Keratinocyte (primary cell): ENCODE results near the gene ZFPL1. TPM values are rescaled to one million over a fixed set of nuclear protein-coding genes. Genes with fewer than 3 reads are reported as not detected.

Source experiments
- DNase-seq: peaks from one replicate; pipeline ENCODE4 v3.0.0-alpha.2; 2011; ENCODE audit warnings: low read depth, missing footprints, low spot score
- FAIRE-seq: peaks from 2 replicates; lab custom pipeline; 2011; peaks lifted over from hg19 to GRCh38; lab: Jason Lieb, UNC
- H2AFZ ChIP-seq: 2 replicates; pipeline ENCODE4 v1.6.0; 2012; ENCODE audit warnings: low read length, control low read depth, inconsistent platforms; ENCODE audit not compliant: control insufficient read depth
- H3K27ac ChIP-seq: 2 replicates; pipeline ENCODE4 v1.5.1; 2011; ENCODE audit warnings: low read length; ENCODE audit not compliant: control insufficient read depth, insufficient read depth
- H3K27me3 ChIP-seq: 3 replicates; pipeline ENCODE4 v1.6.0; 2011; ENCODE audit warnings: low read length; ENCODE audit not compliant: control insufficient read depth, insufficient read depth; ENCODE audit errors: extremely low read depth
- H3K36me3 ChIP-seq, 2 experiments: 2 replicates in 1 of 2; 3 replicates in 1 of 2; pipeline ENCODE4 v1.5.1; 2011; ENCODE audit warnings: low read length in 2 of 2, mild to moderate bottlenecking in 1 of 2; ENCODE audit not compliant: control insufficient read depth in 2 of 2, insufficient read depth in 2 of 2; ENCODE audit errors: extremely low read depth in 1 of 2
- H3K4me1 ChIP-seq: 3 replicates; pipeline ENCODE4 v1.5.1; 2011; ENCODE audit warnings: low read length; ENCODE audit not compliant: control insufficient read depth, insufficient read depth; ENCODE audit errors: extremely low read depth
- H3K4me2 ChIP-seq: 3 replicates; pipeline ENCODE4 v1.6.0; 2011; ENCODE audit warnings: low read depth, low read length; ENCODE audit not compliant: control insufficient read depth, insufficient read depth; ENCODE audit errors: extremely low read depth
- H3K4me3 ChIP-seq, 3 experiments: fragments of 200-600 bp in 1 of 3; sonication (generic) in 1 of 3; 2 replicates in 2 of 3; 3 replicates in 1 of 3; pipeline ENCODE4 v1.5.1; 2011 to 2016; ENCODE audit warnings: low read length in 3 of 3, mild to moderate bottlenecking in 3 of 3, control low read depth in 2 of 3, inconsistent platforms in 1 of 3, low read depth in 1 of 3, mixed read lengths in 1 of 3, mixed run types in 1 of 3, moderate library complexity in 1 of 3; ENCODE audit not compliant: control insufficient read depth in 2 of 3, insufficient read depth in 2 of 3; ENCODE audit errors: extremely low read depth in 1 of 3
- H3K79me2 ChIP-seq: 2 replicates; pipeline ENCODE4 v1.6.0; 2012; ENCODE audit warnings: low read length; ENCODE audit not compliant: control insufficient read depth, insufficient read depth
- H3K9ac ChIP-seq: 3 replicates; pipeline ENCODE4 v1.6.0; 2011; ENCODE audit warnings: low read length; ENCODE audit not compliant: control insufficient read depth, insufficient read depth; ENCODE audit errors: extremely low read depth
- H3K9me1 ChIP-seq: 3 replicates; pipeline ENCODE4 v1.6.0; 2011; ENCODE audit warnings: low read length; ENCODE audit not compliant: control insufficient read depth, insufficient read depth; ENCODE audit errors: extremely low read depth
- H3K9me3 ChIP-seq: 2 replicates; pipeline ENCODE4 v1.5.1; 2012; ENCODE audit warnings: low read depth, low read length; ENCODE audit not compliant: control insufficient read depth
- H4K20me1 ChIP-seq: 3 replicates; pipeline ENCODE4 v1.6.0; 2011; ENCODE audit warnings: low read length; ENCODE audit not compliant: control insufficient read depth, insufficient read depth; ENCODE audit errors: extremely low read depth
- EZH2 ChIP-seq: IDR thresholded peaks from one replicate; pipeline ENCODE4 v1.6.1; 2012; ENCODE audit warnings: inconsistent platforms, mild to moderate bottlenecking, low read length, moderate library complexity
- dilution Hi-C: fragments of 300-500 bp; cut with MboI; formaldehyde crosslinking; loops from one replicate; pipeline ENCODE4 v1.7.0; 2020; ENCODE audit warnings: low sequenced_read_pairs; ENCODE audit not compliant: extremely low pct_ligation_motif_present
- polyA plus RNA-seq, 5 experiments: library from polyadenylated mRNA; depleted of rRNA in 3 of 5; stranded (reverse) in 3 of 5; stranded (forward) in 1 of 5; unstranded in 1 of 5; fragments of >200 nt; gene quantifications; 1 replicate in 1 of 5; 2 replicates in 3 of 5; 3 replicates in 1 of 5; pipeline versions ENCODE4 v1.2.1 to v1.2.3, GENCODE V29; 2011 to 2012; ENCODE audit warnings: missing spikeins in 2 of 5, low read depth in 1 of 5, low replicate concordance in 1 of 5
- TF ChIP-seq, protein P1 (sequence below), 3 experiments: IDR thresholded peaks in 1 of 3; conservative IDR thresholded peaks in 1 of 3; optimal IDR thresholded peaks in 1 of 3; 2 replicates in 2 of 3; 3 replicates in 1 of 3; pipeline versions ENCODE3 to v1.5.1; 2011; ENCODE audit warnings: low read length in 3 of 3, mild to moderate bottlenecking in 3 of 3, moderate library complexity in 2 of 3, control low read depth in 1 of 3, inconsistent platforms in 1 of 3; ENCODE audit not compliant: insufficient read depth in 2 of 3; ENCODE audit errors: extremely low read depth in 1 of 3

ZFPL1 gene
- polyA plus RNA-seq, 1 donor (not counting 4 experiments of a cell fraction or from before 2014, with no cell fraction given) = 15.0 TPM

GRCh38 chr11:65132988-65133700 lies 49.1 kb downstream of the ZFPL1 start:
- Histone ChIP-seq H3K4me1 (peaks cover 20% of the 10 kb centered on the region), H3K27ac (peak overlapping the region; percentile 100), H3K4me3 (peak overlapping the region; percentile 82 to 97 (median 90)), H3K36me3 (peaks cover 32 to 41% of the 10 kb centered on the region in 2 experiments), H3K9me1 (no peaks in the 10 kb centered on the region), H3K9me3 (no peaks in the 10 kb centered on the region), H3K79me2 (peaks cover 32% of the 10 kb centered on the region), H3K9ac (peak overlapping the region; percentile 100), H3K4me2 (peak overlapping the region; percentile 99), H2AFZ (no peak overlapping the region), H4K20me1 (peaks cover 8% of the 10 kb centered on the region), H3K27me3 (no peaks in the 10 kb centered on the region)
- FAIRE-seq (peak; percentile 58), DNase-seq (peak; percentile 48)
- dilution Hi-C loops = no loop called here
- TF ChIP-seq EZH2 = no peak
- TF ChIP-seq, protein P1, sequence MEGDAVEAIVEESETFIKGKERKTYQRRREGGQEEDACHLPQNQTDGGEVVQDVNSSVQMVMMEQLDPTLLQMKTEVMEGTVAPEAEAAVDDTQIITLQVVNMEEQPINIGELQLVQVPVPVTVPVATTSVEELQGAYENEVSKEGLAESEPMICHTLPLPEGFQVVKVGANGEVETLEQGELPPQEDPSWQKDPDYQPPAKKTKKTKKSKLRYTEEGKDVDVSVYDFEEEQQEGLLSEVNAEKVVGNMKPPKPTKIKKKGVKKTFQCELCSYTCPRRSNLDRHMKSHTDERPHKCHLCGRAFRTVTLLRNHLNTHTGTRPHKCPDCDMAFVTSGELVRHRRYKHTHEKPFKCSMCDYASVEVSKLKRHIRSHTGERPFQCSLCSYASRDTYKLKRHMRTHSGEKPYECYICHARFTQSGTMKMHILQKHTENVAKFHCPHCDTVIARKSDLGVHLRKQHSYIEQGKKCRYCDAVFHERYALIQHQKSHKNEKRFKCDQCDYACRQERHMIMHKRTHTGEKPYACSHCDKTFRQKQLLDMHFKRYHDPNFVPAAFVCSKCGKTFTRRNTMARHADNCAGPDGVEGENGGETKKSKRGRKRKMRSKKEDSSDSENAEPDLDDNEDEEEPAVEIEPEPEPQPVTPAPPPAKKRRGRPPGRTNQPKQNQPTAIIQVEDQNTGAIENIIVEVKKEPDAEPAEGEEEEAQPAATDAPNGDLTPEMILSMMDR (optimal IDR thresholded peaks at IDR 0.05 in 1 of 3, IDR thresholded peaks at IDR 0.05 in 1 of 3, conservative IDR thresholded peaks at IDR 0.05 in 1 of 3; ENCODE audit: extremely low read depth in 1 of 3, insufficient read depth in 2 of 3, low read length in 3 of 3) = no peak

GRCh38 chr11:65133724-65134123 lies 49.7 kb downstream of the ZFPL1 start:
- FAIRE-seq (no peak), DNase-seq (no peak)
- peaks cover 20% of the 10 kb centered on the region for H3K4me1 ChIP-seq

More at GRCh38 chr11:65133724-65134123, 49.7 kb downstream of the ZFPL1 start:
- Histone ChIP-seq H3K36me3 (peaks cover 31 to 41% of the 10 kb centered on the region in 2 experiments), H3K9ac (peak overlapping the region; percentile 100), H3K9me1 (no peaks in the 10 kb centered on the region), H3K27me3 (no peaks in the 10 kb centered on the region), H3K4me2 (peak overlapping the region; percentile 99), H3K27ac (peak overlapping the region; percentile 100), H3K9me3 (no peaks in the 10 kb centered on the region), H2AFZ (no peak overlapping the region), H4K20me1 (peaks cover 8% of the 10 kb centered on the region), H3K4me3 (peak overlapping the region; percentile 82 to 97 (median 90)), H3K79me2 (peaks cover 32% of the 10 kb centered on the region)
- TF ChIP-seq, protein P1 (optimal IDR thresholded peaks at IDR 0.05 in 1 of 3, IDR thresholded peaks at IDR 0.05 in 1 of 3, conservative IDR thresholded peaks at IDR 0.05 in 1 of 3; ENCODE audit: extremely low read depth in 1 of 3, insufficient read depth in 2 of 3, low read length in 3 of 3) = no peak
- no peak for TF ChIP-seq EZH2
- dilution Hi-C loops = no loop called here
